Measurements from ENCODE around the gene FSTL3. TPM values are rescaled to one million over a fixed set of nuclear protein-coding genes. Genes with fewer than 3 reads are reported as not detected.

The FSTL3 gene
- total RNA-seq, 4 donors from 2014 or later = 7.5 to 20.1 (median 15.9) TPM

GRCh38 chr19:638906-639252 is 37.3 kb upstream of the FSTL3 start:
- DNase-seq (no peak), ATAC-seq (no peak)
- Histone ChIP-seq H3K27ac (peak overlapping the region in 2 of 4 donors; percentile 26 to 61), H3K27me3 (no peaks in the 10 kb centered on the region), H3K4me3 (peak overlapping the region; percentile 51 to 66 (median 60)), H3K9me3 (no peaks in the 10 kb centered on the region), H3K36me3 (no peaks in the 10 kb centered on the region), H3K4me1 (peaks cover 4 to 16% of the 10 kb centered on the region in 2 donors)
- in situ Hi-C loops (cut with MboI; ENCODE audit: low sequenced_read_pairs in 4 of 4) = no loop called here
- intact Hi-C loops (cut with DNase I; ENCODE audit: low total_unique reads) = loop anchor here (1.0 kb wide), 1 partner anchor 67 kb away; the partner anchor contains the start of gene BSG
- TF ChIP-seq CTCF (IDR thresholded peaks at IDR 0.05 in 4 of 5, conservative IDR thresholded peaks at IDR 0.05 in 1 of 5) = no peak
- TF ChIP-seq POLR2A (IDR thresholded peaks at IDR 0.05) = no peak

- ATAC-seq = peak; percentile 94 to 95
- intact Hi-C loops (cut with DNase I; ENCODE audit: low total_unique reads) = loop anchor here (1.0 kb wide), 1 partner anchor 67 kb away; the partner anchor contains the start of gene BSG
Measured at GRCh38 chr19:639253-640160, 36.7 kb upstream of the FSTL3 start, which contains the start of gene FGF22. FGF22 (plus strand) TSS chr19:639879; CDS start chr19:639926, 47 bp downstream.

GRCh38 chr19:640161-640558 is 36.0 kb upstream of the FSTL3 start:
- H3K27ac ChIP-seq = peak overlapping the region; percentile 14 to 54 (median 41)
- intact Hi-C loops (cut with DNase I; ENCODE audit: low total_unique reads) = no loop called here
- in situ Hi-C loops (cut with MboI; ENCODE audit: low sequenced_read_pairs in 4 of 4) = no loop called here
- H3K36me3 ChIP-seq = no peaks in the 10 kb centered on the region
- H3K9me3 ChIP-seq = no peaks in the 10 kb centered on the region
- DNase-seq = no peak
- H3K27me3 ChIP-seq = no peaks in the 10 kb centered on the region
- peak overlapping the region; percentile 34 to 58 (median 56) for H3K4me3 ChIP-seq
- TF ChIP-seq POLR2A (IDR thresholded peaks at IDR 0.05) (no peak), CTCF (IDR thresholded peaks at IDR 0.05 in 4 of 5, conservative IDR thresholded peaks at IDR 0.05 in 1 of 5) (no peak)
- ATAC-seq = peak in 1 of 2 donors; percentile 4
- H3K4me1 ChIP-seq = peaks cover 0 to 9% of the 10 kb centered on the region in 2 donors

More at GRCh38 chr19:639253-640160, 36.7 kb upstream of the FSTL3 start, which contains the start of gene FGF22:
- H3K4me3 ChIP-seq = peak within 1 kb of the TSS; percentile 51 to 66 (median 60)
- TF ChIP-seq POLR2A (IDR thresholded peaks at IDR 0.05) (peak; percentile 15 to 34), CTCF (IDR thresholded peaks at IDR 0.05 in 4 of 5, conservative IDR thresholded peaks at IDR 0.05 in 1 of 5) (peak in 1 of 5 experiments; percentile 17)
- peak within 1 kb of the TSS; percentile 14 to 61 (median 42) for H3K27ac ChIP-seq
- peaks cover 0 to 10% of the 10 kb centered on the region in 2 donors for H3K4me1 ChIP-seq
- in situ Hi-C loops (cut with MboI; ENCODE audit: low sequenced_read_pairs in 4 of 4) = no loop called here
- no peaks in the 10 kb centered on the region for H3K36me3 ChIP-seq
- H3K9me3 ChIP-seq = no peaks in the 10 kb centered on the region
- DNase-seq = peak; percentile 89 to 91
- H3K27me3 ChIP-seq = no peaks in the 10 kb centered on the region

- TF ChIP-seq CTCF (IDR thresholded peaks at IDR 0.05 in 4 of 5, conservative IDR thresholded peaks at IDR 0.05 in 1 of 5) (no peak), POLR2A (IDR thresholded peaks at IDR 0.05) (no peak)
- no peaks in the 10 kb centered on the region for H3K27me3 ChIP-seq
- intact Hi-C loops (cut with DNase I; ENCODE audit: low total_unique reads) = no loop called here
- in situ Hi-C loops (cut with MboI; ENCODE audit: low sequenced_read_pairs in 4 of 4) = no loop called here
- ATAC-seq (no peak), DNase-seq (no peak)
- peaks cover 0 to 1% of the 10 kb centered on the region in 2 donors for H3K36me3 ChIP-seq
- no peak overlapping the region for H3K4me3 ChIP-seq
- H3K27ac ChIP-seq = no peak overlapping the region
- no peaks in the 10 kb centered on the region for H3K9me3 ChIP-seq
- H3K4me1 ChIP-seq = peaks cover 0 to 9% of the 10 kb centered on the region in 2 donors
Measured at GRCh38 chr19:640606-641189, 35.5 kb upstream of the FSTL3 start.
